GM21786 (cell line): Measurements from ENCODE around the gene CLASP1.
"Not testable (repeated sequence)": the region's sequence is repeated elsewhere in the genome, so short reads cannot be mapped to it uniquely, and the experiment has no call there.

Source experiments
- ATAC-seq: cut with Tn5 transposase; IDR thresholded peaks from one replicate; pipeline ENCODE4 v1.9.1; 2021; ENCODE audit not compliant: unreplicated experiment

Gene CLASP1

DNA sequence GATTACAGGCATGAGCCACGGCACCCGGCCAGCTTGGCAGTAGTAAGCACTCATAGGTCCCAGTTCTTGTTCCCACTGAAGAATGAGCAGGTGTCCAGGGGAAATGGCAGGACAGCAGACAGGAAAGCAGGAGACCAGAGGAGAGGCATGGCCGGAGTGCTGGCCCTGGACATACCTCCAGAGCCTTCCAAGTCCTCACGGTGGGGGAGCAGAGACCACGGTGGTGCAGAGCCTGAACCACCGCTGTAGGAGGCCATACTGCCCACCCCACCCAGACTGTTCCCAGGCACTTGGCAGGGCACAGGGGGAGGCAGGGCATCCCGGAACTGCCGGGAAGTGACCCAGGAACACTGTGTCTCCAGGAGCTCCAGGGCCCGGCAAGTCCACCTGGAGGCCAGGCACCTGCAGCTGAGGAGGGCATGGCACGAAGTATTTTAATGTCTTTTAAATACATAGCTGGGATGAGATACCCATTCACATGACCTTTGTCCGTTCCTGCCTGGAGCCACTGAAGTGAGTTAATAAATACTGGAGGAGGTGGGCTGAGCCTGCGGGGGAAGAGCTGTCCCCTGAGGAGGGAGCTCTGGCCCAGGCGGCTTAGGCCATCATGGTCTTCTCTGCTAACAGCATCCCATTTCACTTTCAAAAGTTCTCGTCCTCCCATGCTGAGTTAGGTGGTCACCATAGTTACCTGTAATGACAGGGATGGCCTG, 314.5 kb downstream of the CLASP1 start:
- no peak for ATAC-seq

DNA sequence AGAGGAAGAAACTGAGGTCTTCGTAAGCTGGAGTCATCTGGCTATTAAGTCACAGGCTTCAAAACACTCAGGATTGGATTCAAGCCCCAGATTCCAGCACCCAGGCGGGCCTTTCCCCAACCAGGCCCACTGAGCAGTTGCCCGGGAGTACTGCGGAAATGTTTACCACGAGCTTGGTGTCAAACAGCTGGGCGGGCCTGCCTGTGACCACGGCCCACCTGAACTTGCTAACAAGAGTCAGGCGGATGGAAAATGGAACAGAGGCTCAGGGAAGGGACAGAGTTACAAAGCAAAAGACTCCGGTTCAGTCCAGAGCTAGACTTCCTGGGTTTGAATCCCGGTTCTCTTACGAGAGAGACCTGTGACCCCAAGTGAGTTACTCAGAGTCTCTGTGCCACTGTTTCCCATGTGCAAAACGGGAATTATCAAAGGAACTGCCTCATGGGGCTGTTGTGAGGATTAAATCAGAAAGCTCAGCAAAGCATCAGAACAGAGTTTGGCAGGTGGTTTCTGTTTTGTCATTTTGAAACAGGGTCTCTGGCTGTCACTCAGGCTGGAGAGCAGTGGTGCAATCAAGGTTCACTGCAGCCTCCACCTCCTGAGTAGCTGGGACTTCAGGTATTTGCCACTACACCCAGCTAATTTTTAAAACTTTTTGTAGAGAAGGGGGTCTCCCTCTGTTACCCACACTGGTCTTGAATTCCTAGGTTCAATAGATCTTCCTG, 315.3 kb downstream of the CLASP1 start:
- ATAC-seq = peak; percentile 85

DNA sequence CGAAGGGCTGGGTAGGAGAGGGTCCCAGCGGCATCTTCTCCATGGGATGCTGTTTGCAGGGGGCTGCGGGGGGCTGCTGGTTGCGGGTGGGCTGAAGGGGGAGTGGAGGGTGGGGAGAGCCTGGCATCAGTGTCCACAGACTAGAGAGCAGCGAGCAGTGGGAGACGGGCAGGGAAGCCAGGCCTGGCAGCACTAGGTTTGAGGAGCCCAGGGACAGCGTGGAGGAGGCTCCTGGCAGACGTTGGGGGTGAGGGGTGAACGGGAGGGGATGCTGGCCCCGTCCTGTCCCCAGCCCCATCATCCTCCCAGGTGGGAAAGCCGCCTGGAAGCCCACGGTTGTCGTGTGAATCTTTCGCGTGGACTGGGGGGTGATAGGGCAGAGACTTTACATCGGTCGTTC, 316.0 kb downstream of the CLASP1 start:
- ATAC-seq = no peak

DNA sequence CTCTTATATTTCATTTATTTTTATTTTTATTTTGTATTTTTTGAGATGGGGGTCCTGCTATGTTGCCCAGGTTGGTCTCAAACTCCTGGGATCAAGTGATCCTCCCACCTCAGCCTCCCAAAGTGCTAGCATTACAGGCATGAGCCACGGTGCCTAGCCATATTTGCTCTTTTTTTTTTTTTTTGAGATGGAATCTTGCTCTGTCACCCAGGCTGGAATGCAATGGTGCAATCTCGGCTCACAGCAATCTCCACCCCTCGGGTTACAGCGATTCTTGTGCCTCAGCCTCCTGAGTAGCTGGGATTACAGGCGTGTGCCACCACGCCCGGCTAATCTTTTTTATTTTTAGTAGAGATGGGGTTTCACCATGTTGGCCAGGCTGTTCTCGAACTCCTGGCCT, 317.9 kb downstream of the CLASP1 start:
- not testable (repeated sequence) for ATAC-seq

DNA sequence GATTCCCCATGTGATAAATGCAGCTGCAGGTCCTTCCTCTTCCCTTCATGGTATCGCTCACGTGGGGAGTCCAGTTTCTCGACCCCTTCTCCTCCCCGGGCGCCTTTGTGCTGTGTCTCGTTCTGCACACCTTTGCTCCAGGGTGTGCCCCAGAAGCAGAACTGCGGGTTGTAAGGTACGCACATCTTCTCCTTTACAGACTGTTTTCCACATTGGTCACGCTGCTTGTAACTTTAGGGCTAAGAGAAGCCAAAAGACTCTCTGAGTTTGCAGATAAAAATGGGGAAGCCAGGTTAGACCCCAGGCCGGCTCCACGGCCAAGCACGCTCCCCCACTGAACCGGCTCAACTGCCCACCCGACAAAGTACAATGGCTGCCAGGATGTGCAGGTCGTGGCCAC, 318.3 kb downstream of the CLASP1 start:
- ATAC-seq = no peak

DNA sequence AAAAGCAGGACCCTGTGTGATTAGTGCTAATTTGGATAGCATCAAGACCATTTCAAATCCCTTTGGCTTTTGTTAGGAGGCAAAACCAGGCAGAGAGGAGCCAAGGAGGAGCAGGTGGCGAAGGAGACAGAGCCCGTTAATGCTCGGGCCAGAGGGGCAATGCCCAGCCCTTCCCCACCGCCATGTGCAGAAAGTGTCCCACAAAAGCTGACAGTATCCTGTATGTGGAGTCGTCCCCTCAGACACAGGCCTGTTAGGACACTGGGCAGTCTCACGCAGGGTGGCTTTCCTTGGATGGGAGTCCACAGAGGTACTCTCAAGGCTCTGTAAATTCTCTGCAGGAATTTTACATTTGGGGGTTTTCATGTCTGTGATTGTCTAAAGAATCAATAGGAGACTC, 319.5 kb downstream of the CLASP1 start:
- no peak for ATAC-seq

DNA sequence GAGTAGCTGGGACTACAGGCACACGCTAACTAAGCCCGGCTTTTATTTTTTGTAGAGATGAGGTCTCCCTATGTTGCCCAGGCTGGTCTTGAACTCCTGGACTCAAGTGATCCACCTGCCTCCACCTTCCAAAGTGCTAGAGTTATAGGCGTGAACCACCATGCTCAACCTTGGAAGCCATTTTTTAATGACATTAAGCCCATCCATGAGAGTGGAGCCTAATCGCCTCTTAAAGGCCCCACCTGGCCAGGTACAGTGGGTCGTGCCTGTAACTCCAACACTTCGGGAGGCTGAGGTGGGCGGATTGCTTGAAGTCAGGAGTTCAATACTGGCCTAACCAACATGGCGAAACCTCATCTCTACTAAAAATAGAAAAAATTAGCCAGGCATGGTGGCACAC, 322.6 kb downstream of the CLASP1 start:
- ATAC-seq = no peak

GRCh38 chr2:121324601-121325000, 324.7 kb downstream of the CLASP1 start:
- ATAC-seq = no peak

- no peak for ATAC-seq
Observed at GRCh38 chr2:121321476-121321875, 327.8 kb downstream of the CLASP1 start.

DNA sequence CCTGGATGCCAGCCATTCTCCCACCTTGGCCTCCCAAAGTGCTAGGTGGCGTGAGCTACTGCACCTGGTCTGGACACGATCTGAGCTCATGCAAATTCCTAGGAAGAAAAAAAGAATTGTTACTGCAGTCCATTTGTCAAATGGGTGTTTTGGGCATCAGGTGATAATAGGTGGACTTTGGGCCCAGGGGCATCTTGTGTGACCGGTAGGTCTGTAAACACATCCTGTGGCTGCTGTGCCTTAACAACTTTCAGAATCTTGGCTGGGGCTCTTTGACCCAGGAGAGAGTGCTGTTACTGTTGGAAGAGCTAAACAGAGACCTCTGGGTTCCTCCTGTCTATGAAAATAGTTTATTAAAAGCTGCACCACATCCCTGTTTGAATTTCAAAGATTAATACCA, 329.3 kb downstream of the CLASP1 start:
- ATAC-seq = no peak

- ATAC-seq = no peak
Observed at GRCh38 chr2:121316986-121317385, 332.3 kb downstream of the CLASP1 start.

DNA sequence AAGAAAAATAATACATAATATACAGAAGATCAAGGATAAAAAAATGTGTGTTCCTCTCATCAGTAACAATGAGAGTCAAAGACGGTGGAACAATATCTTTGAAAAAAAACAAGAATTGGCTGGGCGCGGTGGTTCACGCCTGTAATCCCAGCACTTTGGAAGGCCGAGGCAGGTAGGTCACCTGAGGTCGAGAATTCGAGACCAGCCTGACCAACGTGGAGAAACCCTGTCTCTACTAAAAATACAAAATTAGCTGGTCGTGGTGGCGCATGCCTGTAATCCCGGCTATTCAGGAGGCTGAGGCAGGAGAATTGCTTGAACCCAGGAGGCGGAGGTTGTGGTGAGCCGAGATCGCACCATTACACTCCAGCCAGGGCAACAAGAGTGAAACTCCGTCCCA, 335.6 kb downstream of the CLASP1 start:
- ATAC-seq = not testable (repeated sequence)

- ATAC-seq = peak; percentile 96
Observed at GRCh38 chr2:121309801-121310200, 339.5 kb downstream of the CLASP1 start.

DNA sequence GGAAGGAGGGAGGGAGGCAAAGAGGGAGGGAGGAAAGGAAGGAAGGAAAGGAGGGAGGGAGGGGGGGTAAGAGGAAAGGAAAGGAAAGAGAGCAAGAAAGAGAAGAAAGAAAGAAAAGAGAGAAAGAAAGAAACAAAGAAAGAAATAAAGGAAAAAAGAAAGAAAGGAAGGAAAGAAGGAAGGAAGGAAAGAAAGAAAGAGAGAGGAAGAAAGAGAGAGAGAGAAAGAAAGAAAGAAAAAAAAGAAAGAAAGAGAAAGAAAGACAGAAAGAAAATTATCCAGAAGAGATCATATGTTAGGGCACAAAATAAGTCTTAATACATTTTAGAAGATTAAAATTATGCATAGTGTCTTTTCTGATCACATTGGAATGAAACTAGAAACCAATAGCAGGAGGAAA, 339.9 kb downstream of the CLASP1 start:
- no peak for ATAC-seq

- ATAC-seq = no peak
Observed at GRCh38 chr2:121307048-121307447, 342.2 kb downstream of the CLASP1 start.

GRCh38 chr2:121304941-121305340, 344.3 kb downstream of the CLASP1 start:
- ATAC-seq = no peak

DNA sequence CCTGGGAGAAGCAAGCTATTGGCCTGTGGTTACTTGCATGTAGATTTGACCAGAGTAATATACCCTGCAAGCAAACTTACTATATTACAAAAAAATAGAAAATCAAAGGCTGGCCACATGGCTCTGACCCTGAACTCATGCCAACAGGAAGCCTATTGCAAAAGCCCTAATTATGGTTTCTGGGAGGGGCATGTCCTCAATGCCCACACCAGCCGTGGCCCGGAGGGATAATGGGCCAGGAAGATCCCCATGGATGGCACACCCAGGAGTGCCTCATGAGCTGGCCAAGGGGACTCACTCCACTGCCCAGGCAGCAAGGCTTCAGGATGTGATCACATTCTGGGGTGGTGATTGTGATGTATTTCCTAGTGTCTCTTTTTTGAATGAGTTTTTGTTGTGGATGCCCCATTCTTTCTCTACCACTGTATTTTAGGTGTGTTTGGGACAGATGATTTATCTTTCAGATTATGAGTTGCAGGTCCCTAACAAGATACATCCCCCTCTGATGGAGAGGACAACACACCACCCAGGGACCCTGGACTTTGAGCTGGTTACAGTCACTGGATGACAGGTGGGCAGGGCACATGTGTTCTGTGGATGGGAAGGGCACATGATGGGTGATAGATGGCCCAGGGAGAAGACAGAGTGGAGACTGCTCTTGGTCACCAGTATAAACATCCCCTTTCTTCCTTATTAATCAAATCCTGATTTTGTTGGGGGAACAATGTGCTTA, 345.6 kb downstream of the CLASP1 start:
- ATAC-seq = no peak

DNA sequence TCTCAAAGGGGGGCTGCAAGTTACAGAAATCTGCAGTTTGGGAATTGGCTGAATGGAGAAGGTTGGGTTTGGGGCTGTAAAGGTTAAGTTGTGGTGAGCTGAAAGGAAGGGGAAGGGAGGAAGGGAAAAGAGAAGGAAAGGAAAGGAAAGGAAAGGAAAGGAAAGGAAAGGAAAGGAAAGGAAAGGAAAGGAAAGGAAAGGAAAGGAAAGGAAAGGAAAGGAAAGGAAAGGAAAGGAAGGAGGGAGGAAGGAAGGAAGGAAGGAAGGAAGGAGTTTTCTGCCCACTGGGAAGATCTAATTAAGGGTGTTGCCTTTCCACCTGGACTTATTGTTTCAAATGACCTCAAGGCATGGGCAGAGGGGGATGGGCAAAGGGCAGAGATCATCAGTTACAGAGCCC, 348.1 kb downstream of the CLASP1 start:
- ATAC-seq = not testable (repeated sequence)

DNA sequence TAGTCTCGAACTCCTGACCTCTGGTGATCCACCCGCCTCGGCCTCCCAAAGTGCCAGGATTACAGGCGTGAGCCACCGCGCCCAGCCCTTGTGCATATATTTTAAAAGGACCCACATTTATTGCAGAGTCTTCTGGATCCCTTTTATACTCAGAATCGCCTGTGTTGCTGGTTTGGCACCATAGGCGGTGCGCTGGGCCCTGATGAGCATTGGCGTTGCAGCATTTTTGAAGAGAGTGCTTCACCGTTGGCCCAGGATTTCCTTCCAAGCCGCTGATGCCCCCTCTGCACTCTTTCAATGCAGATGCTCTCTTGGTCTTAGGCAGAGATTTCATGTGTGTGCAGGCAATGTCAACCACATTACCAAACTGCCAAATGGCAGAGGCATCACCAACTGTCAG, 350.8 kb downstream of the CLASP1 start:
- ATAC-seq = no peak

DNA sequence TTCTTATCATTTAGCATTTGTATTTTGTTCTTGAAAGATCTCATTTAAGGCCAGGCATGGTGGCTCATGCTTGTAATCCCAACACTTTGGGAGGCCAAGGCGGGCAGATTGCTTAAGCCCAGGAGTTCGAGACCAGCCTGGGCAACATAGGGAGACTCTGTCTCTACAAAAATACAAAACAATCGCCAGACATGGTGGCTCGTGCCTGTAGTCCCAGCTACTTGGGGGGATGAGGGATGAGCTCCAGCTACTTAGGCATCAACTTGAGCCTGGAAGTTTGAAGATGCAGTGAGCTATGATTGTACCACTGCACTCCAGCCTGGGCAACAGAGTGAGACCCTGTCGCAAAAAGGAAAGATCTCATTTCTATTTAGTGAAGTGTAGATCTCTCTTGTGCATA, 351.4 kb downstream of the CLASP1 start:
- not testable (repeated sequence) for ATAC-seq

GRCh38 chr2:121297217-121297830, 351.9 kb downstream of the CLASP1 start:
- no peak for ATAC-seq
